NCI-H748 (cell line): Measurements from ENCODE around the gene SLC25A41.
"Not testable (repeated sequence)": the region's sequence is repeated elsewhere in the genome, so short reads cannot be mapped to it uniquely, and the experiment has no call there.

Experiments used
- DNase-seq: peaks from one replicate; lab custom pipeline; 2025; ENCODE audit not compliant: unreplicated experiment; lab: John Stamatoyannopoulos, UW

The SLC25A41 gene

GRCh38 chr19:6412061-6412446, 21.5 kb downstream of the SLC25A41 start:
- DNase-seq, result no peak

GRCh38 chr19:6409346-6409745, 24.2 kb downstream of the SLC25A41 start:
- DNase-seq, result no peak

DNA sequence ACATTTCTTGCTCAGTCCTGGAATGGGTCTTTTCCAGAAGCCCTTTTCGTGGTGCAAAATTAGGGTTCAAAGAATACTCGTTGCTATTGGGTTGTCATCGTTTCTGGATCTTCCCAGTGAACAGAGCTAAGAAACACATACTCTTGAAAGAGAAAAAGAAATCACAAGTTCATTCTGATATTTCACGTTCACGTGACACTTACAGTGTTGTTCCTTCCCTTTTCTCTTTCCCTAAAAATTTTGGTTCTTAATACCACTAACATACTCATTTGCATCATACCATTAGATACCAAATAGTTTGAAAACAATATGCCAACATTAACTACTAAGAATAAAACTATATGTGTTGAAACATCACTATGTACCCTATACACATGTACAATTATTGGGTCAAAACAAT, 27.2 kb downstream of the SLC25A41 start:
- DNase-seq, result no peak

- peak; percentile 4 for DNase-seq
Observed at GRCh38 chr19:6402837-6403608, 30.5 kb downstream of the SLC25A41 start.

GRCh38 chr19:6402058-6402457, 31.5 kb downstream of the SLC25A41 start:
- DNase-seq, result no peak

GRCh38 chr19:6400062-6400944, 33.3 kb downstream of the SLC25A41 start:
- DNase-seq, result not testable (repeated sequence)

DNA sequence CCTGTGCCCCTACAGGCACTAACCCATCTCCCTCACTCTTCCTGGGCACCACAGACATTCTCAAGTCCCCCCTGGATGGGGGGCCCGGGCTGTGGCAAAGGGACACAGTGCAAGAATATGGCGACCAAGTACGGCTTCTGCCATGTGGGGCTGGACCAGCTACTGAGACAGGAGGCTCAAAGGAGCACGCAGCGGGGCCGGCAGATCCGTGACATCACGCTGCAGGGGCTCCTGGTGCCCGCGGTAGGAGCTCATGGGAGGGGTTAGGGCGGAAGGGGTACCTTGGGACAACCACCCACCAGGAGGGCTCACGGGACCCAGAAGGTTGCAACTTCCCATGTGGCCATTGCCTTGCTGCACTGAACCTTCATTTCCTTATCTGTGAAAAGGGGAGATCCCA, 37.3 kb downstream of the SLC25A41 start:
- no peak for DNase-seq

DNA sequence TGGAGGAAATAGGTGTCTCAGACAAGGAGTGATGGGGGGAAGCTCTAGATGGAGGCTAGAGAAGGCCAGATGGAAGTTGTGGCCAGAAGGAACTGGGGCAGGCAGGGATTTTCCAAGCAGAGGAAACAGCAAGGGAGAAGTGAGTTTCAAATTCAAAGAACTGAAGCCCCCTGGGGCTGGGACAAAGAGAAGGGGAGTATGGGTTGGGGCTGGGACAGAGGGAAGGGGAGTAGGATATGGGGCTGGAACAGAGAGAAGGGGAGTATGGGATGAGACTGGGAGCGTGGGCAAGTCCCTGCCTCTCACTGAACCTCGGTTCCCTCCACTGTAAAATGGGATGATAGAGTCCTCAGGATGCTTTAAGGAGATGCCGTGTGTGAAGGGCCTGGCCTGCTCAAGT, 38.7 kb downstream of the SLC25A41 start:
- DNase-seq, result no peak

DNA sequence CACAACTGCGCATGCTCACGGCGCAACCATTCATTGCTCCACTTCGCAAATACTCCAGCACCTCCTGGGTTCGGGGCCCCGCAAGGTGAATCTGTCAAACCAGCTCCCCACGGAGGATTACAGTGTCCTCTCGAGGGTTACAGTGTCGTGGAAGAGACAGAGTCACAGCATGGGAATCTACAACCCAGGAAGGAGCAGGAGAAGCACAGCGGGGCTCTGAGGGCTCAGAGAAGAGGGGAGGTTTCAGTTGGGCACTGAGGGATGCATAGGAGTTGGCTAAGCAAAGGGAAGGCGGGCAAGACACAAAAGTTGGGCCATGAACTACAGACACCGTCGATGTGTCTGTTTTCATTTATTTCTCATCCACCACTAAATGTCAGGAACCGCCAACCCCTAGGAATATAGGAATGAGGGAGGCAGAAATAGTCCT, 39.6 kb downstream of the SLC25A41 start:
- DNase-seq, result no peak

GRCh38 chr19:6393074-6393982, 40.2 kb downstream of the SLC25A41 start, which contains the start of gene GTF2F1:
Gene GTF2F1 (minus strand): TSS chr19:6393164. CDS start chr19:6392995, 169 bp downstream.
- peak; percentile 92 for DNase-seq

DNA sequence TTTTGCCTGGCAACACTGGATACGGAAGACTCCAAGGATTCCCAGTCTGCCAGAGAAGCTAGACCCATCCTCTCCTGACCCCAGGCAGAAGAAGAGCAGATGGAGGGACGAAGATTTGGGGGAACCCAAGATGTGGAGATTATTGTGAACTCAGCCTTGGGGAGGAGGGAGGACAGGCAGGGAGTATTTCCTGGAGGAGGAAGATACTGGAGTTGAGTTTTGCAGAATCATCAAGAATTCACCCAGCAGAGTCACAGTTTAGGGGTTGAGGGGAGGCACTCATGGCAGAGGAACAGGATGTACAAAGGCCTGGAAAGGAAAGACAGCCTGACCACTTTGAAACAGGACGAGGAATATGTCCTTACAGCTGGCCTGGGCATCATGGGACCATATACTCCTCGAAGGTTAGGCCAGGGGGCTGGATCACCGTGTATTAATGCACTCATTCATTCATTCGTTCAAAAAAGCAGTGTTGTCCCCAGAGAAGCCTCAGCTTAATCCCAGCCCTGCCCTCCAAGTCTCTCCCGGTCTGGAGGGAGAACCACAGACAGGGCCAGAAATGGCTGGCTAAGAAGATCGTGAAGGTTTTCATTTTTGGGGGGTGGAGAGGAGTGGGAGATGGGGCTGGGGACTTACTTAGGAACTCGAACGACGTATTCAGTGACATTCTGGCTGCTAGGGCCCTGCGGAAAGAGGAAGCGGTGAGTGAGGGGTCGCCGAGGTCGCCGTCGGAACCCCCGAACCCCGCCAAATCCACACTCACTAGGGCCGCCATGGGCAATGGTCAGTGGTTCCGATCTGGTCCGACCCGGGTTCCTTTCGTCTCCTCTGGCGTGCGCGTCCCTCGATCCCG, 41.1 kb downstream of the SLC25A41 start:
- DNase-seq, result no peak

GRCh38 chr19:6387372-6387771, 46.2 kb downstream of the SLC25A41 start:
- no peak for DNase-seq

GRCh38 chr19:6384381-6384780, 49.2 kb downstream of the SLC25A41 start:
- DNase-seq, result no peak

GRCh38 chr19:6383188-6383587, 50.4 kb downstream of the SLC25A41 start:
- no peak for DNase-seq

DNA sequence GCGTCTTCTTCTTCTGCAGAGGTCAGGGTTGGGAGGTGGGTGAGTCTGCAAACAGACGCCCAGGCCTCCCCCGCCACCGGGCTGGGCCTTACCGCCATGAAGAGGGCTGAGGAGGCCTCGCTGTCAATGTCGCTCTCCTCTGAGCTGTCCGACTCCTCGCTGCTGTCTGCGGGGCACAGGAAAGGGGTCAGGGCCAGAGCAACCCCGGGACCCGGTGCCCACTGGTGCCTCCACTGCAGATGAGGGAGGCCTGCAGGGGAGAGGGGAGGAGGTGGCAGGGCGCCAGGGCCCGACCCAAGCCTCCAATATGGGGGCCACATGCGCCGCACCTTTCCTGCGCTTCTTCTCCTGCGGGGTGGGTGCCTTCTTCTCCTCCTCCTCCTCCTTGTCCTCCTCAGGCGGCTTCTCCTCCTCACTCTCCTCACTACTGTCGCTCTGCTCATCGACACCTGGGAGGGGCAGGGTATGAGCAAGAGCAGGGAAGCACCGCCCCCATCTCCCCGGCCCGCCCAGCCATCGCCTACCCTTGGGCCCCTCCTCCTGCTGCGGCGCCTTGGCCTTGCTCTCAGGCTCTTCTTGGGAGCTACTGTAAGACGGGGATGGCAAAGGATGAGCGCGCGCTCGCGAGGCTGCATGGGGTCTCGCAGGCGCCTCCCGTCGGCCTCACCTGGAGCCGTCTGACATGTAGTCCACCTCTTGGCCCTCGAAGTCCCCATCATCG, 52.4 kb downstream of the SLC25A41 start:
- no peak for DNase-seq

- no peak for DNase-seq
Observed at GRCh38 chr19:6379744-6380143, 53.8 kb downstream of the SLC25A41 start.

- DNase-seq, result no peak
Observed at GRCh38 chr19:6378486-6378885, 55.1 kb downstream of the SLC25A41 start.

- DNase-seq, result no peak
Observed at GRCh38 chr19:6378041-6378440, 55.5 kb downstream of the SLC25A41 start.

GRCh38 chr19:6376512-6377190, 56.9 kb downstream of the SLC25A41 start:
- no peak for DNase-seq
